Skeletal muscle cell (primary cell): Measurements from ENCODE around the gene STAP2.

ENCODE experiments used
- DNase-seq: peaks from one replicate; pipeline ENCODE4 v3.0.0-alpha.2; 2010; ENCODE audit warnings: low read depth
- H3K4me3 ChIP-seq: 2 replicates; pipeline ENCODE4 v1.5.1; 2011; ENCODE audit warnings: low read depth, mild to moderate bottlenecking, control low read depth, low read length, moderate library complexity

The STAP2 gene

GRCh38 chr19:4371247-4372164, 32.9 kb upstream of the STAP2 start:
- H3K4me3 ChIP-seq = no peak overlapping the region
- DNase-seq = no peak

DNA sequence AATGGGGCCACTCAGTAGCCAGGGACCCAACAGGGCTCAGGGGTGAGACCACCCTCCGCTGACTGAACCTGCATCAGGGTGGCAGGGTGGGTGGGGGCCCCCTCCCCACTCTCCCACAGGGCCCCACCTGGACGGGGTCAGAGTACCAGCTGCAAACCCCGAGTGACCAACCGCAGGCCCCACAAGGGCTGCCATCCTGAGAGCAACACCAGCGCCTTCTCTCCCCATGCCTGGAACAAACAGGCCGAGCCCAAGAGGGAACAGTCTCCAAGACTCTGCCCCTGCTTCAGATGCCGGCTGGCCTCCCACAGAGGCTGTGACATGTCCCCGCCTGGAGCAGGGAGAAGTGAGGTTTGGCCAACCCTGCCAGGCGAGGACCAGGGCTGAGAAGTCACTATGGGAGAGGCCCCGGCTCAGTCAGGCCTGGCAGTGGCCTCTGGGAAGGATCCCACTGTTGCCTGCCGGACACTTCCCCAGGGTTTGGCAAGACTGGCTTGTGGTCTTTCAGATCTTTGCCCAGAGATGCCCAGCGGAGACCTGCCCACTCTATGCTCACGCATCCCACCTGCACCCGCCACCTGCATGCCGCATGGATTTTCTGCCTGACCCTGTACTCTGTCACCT, 31.9 kb upstream of the STAP2 start:
- no peak overlapping the region for H3K4me3 ChIP-seq
- DNase-seq = no peak

DNA sequence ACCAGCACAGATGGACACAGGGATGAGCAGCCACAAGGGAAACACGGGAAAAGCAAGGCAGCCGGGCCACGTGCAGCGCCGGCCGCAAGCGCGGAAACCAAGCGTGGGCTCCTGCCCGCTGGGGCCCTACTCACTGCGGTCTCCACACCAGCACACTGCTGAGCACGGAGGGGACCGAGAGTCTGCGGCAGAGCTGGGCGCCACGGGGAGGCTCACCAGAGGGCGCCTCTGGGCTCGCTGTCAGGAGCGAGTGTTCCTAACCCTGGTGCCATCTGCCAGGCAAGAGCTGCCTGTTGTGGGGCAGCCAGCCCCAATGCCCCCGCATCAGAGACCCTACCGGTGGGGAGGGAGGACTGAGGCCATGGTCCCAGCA, 31.2 kb upstream of the STAP2 start:
- H3K4me3 ChIP-seq = no peak overlapping the region
- DNase-seq = no peak

GRCh38 chr19:4369109-4369887, 30.7 kb upstream of the STAP2 start:
- no peak overlapping the region for H3K4me3 ChIP-seq
- no peak for DNase-seq

GRCh38 chr19:4368128-4368820, 29.6 kb upstream of the STAP2 start:
- no peak overlapping the region for H3K4me3 ChIP-seq
- DNase-seq = no peak

GRCh38 chr19:4367781-4368127, 29.1 kb upstream of the STAP2 start:
- no peak overlapping the region for H3K4me3 ChIP-seq
- no peak for DNase-seq

DNA sequence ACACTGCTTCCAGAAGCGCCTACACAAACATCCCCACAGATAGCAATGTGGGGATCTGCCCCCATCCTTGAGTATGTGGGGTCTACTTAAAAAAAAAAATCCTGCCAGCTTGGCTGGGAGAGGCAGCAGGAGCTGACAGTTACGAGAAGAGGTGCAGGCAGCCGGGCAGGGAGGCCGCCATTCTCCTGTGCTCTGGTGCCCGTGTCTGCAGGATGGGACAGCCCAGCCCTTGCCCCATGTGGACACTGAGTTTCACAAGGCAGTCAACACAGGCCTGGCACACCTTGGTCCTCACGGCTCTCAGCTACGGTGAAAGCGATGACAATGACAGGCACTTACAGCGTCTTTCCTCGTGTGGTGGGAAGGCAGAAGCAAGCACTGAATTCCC, 28.7 kb upstream of the STAP2 start:
- no peak overlapping the region for H3K4me3 ChIP-seq
- DNase-seq = no peak

- no peak for DNase-seq
- no peak overlapping the region for H3K4me3 ChIP-seq
These were observed 28.2 kb upstream of the STAP2 start for GRCh38 chr19:4366666-4367335.

DNA sequence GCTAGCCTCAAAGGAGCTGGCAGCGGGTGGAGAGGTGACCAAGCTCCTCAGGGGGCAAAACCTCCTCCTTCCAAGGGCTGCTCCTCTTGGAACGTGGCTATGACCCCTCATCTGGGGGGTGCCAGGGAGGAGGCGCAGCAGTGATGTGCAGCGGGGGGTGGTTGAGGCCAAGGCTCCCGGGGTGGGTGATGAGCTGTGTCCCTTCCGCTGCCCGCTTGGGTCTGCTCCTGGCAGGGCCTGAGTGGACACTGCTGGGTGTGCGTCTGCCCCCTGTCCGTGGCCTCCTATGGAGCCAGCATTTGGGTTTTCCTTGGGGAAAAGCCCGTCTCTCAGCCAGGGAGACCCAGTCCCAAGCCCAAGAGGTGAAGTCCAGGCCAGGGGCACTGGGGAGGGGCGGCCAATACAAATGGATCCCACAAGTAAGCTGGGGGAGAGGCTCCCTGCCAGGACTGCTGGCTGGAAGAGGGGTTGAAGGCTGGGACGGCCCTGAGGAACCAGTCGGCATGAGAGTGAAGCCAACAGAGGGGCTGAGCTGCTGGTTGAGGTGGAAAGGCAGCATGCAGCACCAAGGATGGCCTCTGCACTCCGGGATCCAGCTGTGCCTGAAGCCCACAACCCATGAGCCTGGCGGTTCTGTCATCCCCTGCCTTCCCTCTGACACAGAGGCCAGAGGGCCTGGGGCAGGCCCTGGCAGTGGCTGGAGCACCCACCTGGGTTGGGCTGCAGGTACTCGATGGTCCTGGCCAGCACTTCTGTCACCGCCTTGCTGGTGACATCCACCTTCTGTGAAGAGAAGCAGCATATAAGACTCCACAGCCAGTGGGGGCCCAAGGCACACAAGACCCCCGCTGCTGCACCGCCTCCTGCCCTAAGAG, 27.4 kb upstream of the STAP2 start:
- no peak for DNase-seq
- H3K4me3 ChIP-seq = no peak overlapping the region

- no peak overlapping the region for H3K4me3 ChIP-seq
- DNase-seq = no peak
These were observed 26.7 kb upstream of the STAP2 start for GRCh38 chr19:4365341-4365740.

- H3K4me3 ChIP-seq = no peak overlapping the region
- no peak for DNase-seq
These were observed 25.1 kb upstream of the STAP2 start for GRCh38 chr19:4363571-4364304.

DNA sequence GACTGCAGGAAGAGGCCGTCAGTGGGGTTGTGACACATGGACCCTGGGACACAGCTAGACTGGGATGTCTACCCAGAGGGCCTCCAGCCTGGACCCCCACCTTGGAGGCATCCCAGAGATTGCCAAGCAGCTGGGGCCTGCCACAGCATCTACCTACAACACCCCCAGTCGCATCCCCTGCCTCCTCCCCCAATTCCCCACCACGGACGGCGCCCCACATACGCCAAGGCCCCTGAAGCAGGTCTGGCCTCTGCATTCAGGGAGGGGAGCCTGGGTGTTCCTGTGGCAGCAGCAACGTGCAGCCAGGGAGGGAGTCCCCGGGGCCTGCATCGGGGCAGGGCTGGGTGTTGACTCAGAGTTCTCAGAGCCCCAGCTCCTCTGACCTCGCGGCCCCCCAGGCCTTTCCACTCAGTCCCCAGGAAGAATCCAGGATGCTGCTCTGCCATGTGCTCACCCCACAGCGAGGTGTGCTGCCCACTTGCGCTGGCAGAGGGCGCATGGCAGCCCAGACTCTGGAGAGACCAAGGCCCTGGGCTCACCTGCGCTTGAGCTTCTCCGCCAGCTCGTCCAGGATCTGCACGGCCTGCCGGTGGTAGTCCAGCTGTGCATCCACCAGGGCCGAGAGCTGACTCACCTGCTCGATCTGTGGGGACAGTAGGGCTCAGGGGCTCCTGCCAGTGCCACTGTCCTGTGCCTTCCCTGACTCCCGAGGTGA, 24.4 kb upstream of the STAP2 start:
- DNase-seq = no peak
- H3K4me3 ChIP-seq = no peak overlapping the region

GRCh38 chr19:4362101-4362828, 23.6 kb upstream of the STAP2 start:
- no peak for DNase-seq
- no peak overlapping the region for H3K4me3 ChIP-seq

DNA sequence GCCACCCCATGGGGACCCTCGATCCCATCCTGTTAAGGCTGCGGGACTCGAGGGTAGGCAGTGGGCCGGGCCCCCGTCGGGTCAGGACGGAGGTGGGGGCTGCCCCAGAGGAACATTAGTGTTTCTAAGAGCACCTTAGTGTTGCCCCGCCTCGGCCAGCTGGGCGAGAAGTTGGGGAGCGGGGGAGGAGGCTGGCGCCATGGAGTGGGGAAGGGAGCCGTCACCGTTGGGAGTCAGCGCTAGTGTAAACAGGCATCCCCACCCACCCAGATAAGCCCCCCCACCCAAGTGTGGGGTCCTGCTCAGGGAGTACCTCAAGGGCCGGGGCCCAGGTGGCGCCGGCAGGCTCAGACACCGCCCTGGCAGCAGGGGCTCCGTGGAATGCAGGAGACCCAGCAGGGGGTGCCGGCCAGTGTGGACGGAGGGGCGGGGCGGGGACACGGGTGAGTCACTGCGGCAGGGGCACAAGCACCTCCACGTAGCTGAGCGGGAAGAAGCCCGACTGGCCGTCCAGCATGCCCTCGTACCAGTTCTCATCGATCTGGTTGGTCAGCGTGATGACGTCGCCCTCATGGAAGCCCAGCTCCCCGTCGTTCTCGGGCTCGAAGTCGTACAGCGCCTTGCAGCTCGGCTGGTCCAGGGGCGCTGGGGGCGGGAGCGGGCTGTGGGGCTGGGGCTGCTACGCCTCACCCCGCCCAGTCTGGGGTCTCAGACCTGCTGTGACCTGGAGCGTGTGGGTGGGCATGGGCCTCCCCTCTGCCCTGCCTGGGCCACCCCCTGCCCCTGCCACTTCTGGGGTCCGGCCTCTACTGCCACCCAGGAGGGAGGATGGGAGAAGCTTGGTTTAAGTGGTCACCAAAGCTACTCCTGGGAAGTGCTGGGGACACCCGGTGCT, 22.8 kb upstream of the STAP2 start:
- DNase-seq = no peak
- H3K4me3 ChIP-seq = no peak overlapping the region

DNA sequence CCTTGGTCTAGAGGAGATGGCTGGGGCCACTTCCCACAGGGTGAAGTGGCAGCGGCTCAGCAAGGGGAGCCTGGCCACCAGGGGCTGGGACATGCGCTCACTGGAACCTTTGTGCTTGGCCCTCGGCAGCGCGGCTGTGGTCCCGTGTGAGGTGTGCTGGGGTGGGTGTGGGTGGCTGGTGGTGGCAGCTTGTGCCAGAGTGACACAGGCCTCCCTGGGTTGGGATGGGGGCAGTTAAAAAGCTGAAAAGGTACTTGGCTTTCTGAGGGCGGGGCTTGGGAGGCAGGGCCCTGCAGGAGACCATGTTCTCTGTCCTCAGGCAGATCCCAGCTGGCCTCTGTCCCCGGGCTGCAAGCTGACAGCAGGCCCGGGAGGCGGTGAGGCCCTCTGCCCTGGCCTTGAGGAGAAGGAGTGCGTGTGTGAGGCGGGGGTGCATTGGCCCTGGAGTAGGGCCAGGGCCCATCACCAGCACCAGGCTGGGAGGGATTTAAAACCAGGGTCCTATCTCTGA, 22.1 kb upstream of the STAP2 start:
- no peak for DNase-seq
- no peak overlapping the region for H3K4me3 ChIP-seq
